Measurements from ENCODE around the gene AHRR. TPM values are rescaled to one million over a fixed set of nuclear protein-coding genes. Genes with fewer than 3 reads are reported as not detected.

AHRR gene
- total RNA-seq, 1 donor from 2014 or later = 11.3 TPM

DNA sequence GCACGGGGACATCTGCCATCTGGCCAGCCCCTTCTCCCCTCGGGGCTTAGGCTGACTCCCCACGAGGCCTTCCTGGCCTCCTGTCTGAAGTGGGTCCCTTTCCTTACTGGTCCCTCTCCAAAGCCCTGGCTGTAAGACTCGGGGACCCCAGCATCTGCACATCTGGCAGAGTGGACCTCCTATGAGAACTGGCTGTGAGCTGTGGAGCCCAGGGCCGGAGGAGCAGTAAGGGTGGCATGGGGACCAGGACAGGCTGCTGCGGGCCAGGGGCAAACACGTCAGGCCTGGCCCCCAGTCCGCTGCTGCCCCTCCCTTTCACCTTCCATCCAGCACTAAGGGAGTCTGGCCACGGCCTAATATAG is 155.3 kb downstream of the AHRR start:
- intact Hi-C loops (cut with DNase I) = no loop called here
- no peaks in the 10 kb centered on the region for H3K36me3 ChIP-seq
- no peaks in the 10 kb centered on the region for H3K9me3 ChIP-seq
- TF ChIP-seq POLR2A (IDR thresholded peaks at IDR 0.05) = no peak
- TF ChIP-seq, protein P1, sequence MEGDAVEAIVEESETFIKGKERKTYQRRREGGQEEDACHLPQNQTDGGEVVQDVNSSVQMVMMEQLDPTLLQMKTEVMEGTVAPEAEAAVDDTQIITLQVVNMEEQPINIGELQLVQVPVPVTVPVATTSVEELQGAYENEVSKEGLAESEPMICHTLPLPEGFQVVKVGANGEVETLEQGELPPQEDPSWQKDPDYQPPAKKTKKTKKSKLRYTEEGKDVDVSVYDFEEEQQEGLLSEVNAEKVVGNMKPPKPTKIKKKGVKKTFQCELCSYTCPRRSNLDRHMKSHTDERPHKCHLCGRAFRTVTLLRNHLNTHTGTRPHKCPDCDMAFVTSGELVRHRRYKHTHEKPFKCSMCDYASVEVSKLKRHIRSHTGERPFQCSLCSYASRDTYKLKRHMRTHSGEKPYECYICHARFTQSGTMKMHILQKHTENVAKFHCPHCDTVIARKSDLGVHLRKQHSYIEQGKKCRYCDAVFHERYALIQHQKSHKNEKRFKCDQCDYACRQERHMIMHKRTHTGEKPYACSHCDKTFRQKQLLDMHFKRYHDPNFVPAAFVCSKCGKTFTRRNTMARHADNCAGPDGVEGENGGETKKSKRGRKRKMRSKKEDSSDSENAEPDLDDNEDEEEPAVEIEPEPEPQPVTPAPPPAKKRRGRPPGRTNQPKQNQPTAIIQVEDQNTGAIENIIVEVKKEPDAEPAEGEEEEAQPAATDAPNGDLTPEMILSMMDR (IDR thresholded peaks at IDR 0.05) = no peak
- TF ChIP-seq POLR2AphosphoS5 (IDR thresholded peaks at IDR 0.05; ENCODE audit: insufficient read depth in 1 of 2, low read depth in 1 of 2) = no peak
- H3K4me3 ChIP-seq = no peak overlapping the region
- no peak for DNase-seq (ENCODE audit: extremely low spot score in 2 of 2)
- H3K27ac ChIP-seq = no peak overlapping the region
- peaks cover 36% of the 10 kb centered on the region for H3K4me1 ChIP-seq
- H3K27me3 ChIP-seq = no peaks in the 10 kb centered on the region

DNA sequence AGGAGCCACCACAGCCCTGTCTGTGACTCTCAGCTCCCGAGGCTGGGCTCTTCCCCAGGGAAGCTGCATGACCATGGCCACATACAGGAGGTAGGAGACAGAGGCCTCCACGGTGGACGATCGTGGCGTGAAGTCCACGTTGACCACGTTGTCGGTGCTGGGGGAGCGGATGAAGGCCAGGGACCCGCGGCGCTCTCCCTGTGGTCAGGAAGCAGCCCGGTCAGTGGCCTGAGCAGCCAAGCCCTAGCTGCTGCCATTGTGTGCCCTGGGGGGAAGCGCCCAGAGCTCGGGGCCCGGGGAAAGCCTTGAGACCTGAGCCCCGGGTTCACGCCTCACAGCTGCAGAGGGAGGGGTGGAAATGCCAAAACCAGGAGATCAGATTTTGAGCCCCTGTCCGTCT is 155.7 kb downstream of the AHRR start:
- H3K27ac ChIP-seq = no peak overlapping the region
- no peaks in the 10 kb centered on the region for H3K27me3 ChIP-seq
- intact Hi-C loops (cut with DNase I) = no loop called here
- TF ChIP-seq POLR2A (IDR thresholded peaks at IDR 0.05) = no peak
- TF ChIP-seq, protein P1 (IDR thresholded peaks at IDR 0.05) = no peak
- no peak for TF ChIP-seq POLR2AphosphoS5 (IDR thresholded peaks at IDR 0.05; ENCODE audit: insufficient read depth in 1 of 2, low read depth in 1 of 2)
- H3K9me3 ChIP-seq = no peaks in the 10 kb centered on the region
- H3K36me3 ChIP-seq = no peaks in the 10 kb centered on the region
- peaks cover 31% of the 10 kb centered on the region for H3K4me1 ChIP-seq
- DNase-seq (ENCODE audit: extremely low spot score in 2 of 2) = no peak
- no peak overlapping the region for H3K4me3 ChIP-seq

DNA sequence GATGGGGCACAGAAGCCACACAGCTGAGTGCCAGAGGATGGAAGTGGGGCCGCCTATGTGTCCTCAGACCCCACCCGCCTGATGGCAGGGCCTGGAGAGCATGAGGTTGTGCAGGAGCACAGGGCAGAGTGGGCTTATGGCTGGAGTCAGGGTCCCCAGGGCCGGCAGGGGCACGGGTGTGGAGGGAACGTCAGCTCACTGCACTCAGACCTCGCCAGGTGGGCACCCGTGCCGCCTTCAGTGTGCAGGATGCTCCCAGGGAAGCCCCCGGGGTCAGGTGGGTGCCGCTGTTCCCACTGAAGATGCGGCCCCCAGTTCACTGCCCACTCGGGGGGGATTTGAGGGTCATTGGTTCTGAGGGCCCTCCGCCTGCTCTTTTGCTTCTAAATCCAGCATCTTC is 156.4 kb downstream of the AHRR start:
- Histone ChIP-seq H3K27me3 (no peaks in the 10 kb centered on the region), H3K4me3 (no peak overlapping the region), H3K4me1 (peaks cover 27% of the 10 kb centered on the region), H3K36me3 (no peaks in the 10 kb centered on the region), H3K27ac (no peak overlapping the region), H3K9me3 (no peaks in the 10 kb centered on the region)
- TF ChIP-seq POLR2A (IDR thresholded peaks at IDR 0.05) (no peak), POLR2AphosphoS5 (IDR thresholded peaks at IDR 0.05; ENCODE audit: insufficient read depth in 1 of 2, low read depth in 1 of 2) (no peak)
- TF ChIP-seq, protein P1 (IDR thresholded peaks at IDR 0.05) = no peak
- DNase-seq (ENCODE audit: extremely low spot score in 2 of 2) = no peak
- intact Hi-C loops (cut with DNase I) = no loop called here

DNA sequence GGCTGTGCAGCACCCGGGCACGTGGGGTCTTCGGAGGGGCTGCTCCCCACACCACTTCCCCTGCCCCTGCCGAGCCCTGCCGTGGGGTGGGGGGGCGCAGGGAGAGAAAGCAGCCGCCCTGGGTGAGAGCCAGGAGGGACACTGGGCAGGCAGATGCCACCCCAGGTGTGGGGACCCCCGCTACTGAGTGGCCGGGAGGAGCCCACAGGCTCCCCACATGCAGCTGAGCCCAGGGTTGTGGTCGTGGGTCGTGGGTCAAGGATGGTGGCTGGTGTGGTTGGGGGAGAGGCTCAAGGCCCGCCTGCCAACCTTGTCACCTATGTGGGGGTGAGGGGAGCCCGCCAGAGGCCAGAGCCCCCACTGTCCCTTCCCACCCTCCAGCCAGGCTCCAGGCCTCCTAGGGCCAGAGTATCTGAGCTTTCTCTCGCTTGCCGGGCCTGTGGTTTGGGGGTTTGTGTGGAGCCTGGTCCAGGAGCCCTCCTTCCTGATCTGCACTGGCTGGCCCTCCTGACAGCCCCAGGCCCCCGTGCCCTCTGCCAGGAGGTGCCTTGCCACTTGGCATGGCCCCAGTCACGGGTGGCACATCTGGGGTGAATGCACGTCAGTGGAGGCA is 157.0 kb downstream of the AHRR start:
- Histone ChIP-seq H3K27me3 (no peaks in the 10 kb centered on the region), H3K27ac (no peak overlapping the region), H3K4me3 (no peak overlapping the region), H3K4me1 (peaks cover 27% of the 10 kb centered on the region), H3K9me3 (no peaks in the 10 kb centered on the region), H3K36me3 (no peaks in the 10 kb centered on the region)
- DNase-seq (ENCODE audit: extremely low spot score in 2 of 2) = no peak
- intact Hi-C loops (cut with DNase I) = no loop called here
- TF ChIP-seq POLR2A (IDR thresholded peaks at IDR 0.05) (no peak), POLR2AphosphoS5 (IDR thresholded peaks at IDR 0.05; ENCODE audit: insufficient read depth in 1 of 2, low read depth in 1 of 2) (no peak)
- TF ChIP-seq, protein P1 (IDR thresholded peaks at IDR 0.05) = no peak

DNA sequence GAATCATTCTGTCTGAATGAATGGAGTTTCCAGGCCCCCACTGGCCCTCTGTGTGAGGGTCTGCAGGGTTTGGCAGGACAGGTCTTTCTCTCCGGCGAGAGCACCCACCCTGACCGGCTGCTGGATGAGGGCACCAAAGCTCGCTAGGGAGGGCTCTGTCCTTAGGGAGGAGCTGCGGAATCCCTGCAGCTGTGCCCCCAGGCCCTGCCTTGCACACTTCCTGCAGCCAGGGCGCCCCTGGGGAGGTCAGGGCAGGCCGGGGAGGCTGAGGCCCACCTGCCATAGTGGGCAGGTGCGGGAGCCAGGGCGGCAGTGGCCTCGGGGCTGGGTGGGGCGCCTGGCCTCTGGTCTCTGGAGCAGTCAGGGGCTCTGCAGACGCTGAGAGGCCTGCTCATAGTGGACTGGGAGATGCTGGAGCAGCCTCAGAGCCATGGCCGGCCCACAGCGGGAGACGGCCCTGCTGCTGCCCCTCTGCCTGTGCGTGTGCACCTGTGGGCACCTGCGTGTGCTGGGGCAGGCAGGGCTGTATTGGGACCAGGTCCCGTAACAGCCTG is 157.5 kb downstream of the AHRR start:
- intact Hi-C loops (cut with DNase I) = no loop called here
- Histone ChIP-seq H3K4me1 (peaks cover 21% of the 10 kb centered on the region), H3K36me3 (no peaks in the 10 kb centered on the region), H3K27me3 (no peaks in the 10 kb centered on the region), H3K4me3 (no peak overlapping the region), H3K27ac (no peak overlapping the region), H3K9me3 (no peaks in the 10 kb centered on the region)
- DNase-seq (ENCODE audit: extremely low spot score in 2 of 2) = no peak
- TF ChIP-seq, protein P1 (IDR thresholded peaks at IDR 0.05) = no peak
- TF ChIP-seq POLR2A (IDR thresholded peaks at IDR 0.05) = no peak
- TF ChIP-seq POLR2AphosphoS5 (IDR thresholded peaks at IDR 0.05; ENCODE audit: insufficient read depth in 1 of 2, low read depth in 1 of 2) = no peak
